Activated CD4-positive, CD25-positive, alpha-beta regulatory T cell (primary cell): Measurements from ENCODE around the gene GRAMD4.
"Not testable (repeated sequence)": the region's sequence is repeated elsewhere in the genome, so short reads cannot be mapped to it uniquely, and the experiment has no call there.

Experiments
- DNase-seq, 4 experiments: peaks; one replicate each; lab custom pipeline; 2025; lab: John Stamatoyannopoulos, UW

GRAMD4 gene

DNA sequence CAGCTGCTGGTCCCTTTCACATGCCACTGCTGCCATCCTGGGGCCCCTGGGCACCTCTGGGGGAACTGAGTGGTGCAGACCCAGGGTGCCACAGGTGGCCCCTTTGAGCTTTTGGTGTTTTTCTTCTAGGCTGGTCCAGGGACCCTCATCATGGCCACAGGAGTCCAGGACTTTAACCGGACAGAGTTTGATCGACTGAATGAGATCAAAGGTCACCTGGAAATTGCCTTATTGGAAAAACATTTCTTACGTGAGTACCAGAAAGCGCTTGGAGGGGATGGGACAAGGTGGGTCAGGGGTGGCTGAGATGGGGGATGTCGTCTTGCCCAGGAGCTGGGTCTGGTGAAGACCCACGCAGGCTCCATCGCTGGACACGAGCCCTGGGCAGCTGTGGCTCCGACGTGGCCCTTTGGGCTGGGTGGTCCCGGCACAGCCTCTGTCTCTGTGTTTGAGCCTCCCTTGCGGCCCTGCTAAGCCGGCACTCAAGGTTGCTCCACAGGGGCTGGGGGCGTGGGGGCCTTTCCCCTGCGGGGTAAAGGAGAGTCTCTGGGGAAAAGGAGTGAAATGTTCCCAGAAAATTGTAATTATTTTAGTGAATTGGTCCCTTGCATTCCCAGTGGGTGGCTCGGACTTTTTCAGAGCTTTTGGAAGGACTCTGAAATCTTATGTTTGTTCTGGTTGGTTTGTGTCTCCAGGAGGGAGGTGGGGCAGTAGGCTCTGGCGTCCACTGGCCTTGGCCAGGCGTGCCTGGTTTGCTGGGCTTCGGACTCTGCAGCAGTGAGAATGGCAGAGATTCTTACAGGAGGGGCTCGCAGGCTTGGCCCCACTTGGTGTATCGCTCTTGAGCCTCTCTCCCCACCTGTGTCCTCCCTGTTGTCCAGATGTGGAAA lies 17.8 kb downstream of the GRAMD4 start:
- no peak for DNase-seq

DNA sequence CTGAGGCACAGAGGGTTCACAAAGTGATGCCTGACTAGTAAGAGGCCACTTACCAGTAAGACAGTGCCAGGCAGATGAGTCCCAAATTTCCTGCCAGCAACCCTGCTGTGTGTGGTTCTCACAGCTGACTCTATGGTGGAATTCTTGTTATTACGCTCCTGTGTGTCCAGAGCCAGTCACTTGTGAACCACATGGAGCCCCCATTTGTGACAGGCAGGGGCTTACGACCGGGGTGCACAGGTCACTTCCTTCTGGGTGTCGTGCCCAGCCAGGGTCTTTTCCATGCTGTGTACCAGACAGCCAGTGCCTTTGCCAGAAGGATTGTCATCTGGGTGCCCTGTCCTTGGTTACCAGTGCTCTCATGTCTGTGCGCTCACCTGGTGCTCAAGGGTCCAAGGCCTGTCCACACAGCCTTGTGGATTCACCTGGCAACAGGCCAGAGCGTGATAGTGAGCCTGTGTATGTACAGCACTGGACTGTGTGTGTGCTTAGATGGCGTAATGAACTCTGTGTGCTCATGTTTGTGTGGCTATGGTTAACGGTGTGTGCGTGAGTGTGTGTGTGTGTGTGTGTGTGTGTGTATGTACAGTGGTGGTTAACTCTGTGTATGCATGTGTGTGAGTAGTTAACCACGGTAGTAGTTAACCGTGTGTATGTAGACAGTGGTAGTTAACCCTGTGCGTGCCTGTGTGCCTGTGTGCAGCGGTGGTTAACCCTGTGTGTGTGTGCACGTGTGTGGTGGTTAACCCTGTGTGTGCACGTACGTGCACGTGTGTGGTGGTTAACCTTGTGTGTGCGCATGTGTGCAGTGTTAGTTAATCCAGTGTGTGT lies 18.6 kb downstream of the GRAMD4 start:
- DNase-seq = no peak

DNA sequence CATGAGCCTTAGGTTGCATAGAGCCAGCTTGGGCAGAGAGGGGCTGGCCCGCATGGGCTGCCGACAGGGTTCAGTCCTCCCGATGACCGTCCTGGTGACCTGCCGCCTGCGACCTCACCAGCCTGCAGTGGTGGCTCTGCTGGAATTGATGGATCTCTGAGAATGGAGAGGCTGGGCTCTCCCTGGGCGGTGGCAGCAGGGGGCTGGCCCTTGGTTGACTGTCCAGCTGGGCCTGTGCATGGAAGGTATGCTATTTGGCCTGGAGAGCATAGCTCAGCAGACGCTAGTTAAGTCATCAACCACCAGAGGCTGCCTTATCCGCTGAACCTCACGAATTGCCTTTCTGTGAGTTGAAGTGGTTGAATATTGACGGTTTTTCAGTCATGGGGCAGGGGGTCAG lies 19.7 kb downstream of the GRAMD4 start:
- DNase-seq = no peak

DNA sequence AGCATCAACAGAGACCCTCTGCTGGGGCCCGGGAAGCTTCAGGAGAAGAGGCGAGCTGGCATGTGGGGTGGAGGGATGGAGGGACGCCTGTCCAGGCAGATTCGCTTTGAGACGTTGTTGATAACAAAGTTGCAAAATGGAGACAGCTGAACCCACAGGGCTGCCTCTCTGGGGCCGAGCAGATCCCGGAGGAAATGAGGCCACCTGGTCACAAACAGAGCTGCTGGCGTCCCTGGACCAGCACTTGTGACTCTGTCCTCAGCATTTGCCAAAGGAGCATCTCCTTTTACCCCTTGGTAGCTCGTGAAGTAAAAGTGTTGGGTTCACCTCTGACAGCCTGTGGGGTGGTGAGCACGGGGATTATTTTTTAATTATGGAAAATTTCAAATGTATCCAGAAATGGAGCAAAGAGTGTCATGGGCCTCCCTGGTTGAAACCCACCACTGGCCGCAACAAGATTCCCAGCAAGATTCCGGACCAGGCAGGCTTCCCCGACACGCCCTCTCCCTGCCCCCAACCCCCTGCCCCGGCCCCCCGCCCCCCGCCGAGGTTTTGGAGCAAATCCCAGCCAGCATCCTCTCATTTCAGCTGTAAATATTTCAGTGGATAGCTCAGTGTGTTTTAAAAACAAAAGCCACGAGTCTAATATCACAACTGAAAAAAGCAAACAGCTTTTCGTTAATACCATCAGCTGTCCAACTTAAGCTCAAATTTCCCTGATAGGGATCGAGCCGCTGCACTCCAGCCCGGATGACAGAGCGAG lies 20.3 kb downstream of the GRAMD4 start:
- no peak for DNase-seq

DNA sequence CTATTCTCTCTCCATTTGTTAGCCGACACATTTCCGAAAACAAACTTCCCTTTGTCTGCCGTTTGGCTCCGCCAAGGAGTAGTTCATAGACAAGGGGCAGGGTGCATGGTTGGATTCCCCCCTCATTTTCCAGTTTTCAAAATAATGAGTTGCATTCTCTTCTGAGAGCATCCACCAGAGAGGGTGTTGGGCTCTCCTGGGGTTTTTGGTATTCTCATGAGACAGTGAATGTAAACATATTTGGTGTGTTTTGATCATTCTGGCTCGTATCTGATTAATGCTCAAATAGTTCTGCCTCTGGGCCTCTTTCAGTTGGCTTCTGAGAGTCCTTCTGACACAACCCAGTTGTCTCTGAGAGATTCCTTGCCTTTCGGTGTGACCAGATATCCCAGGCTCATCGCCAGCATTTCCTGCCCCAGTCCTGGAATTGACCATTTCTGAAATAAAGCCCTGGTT lies 21.7 kb downstream of the GRAMD4 start:
- DNase-seq = no peak

DNA sequence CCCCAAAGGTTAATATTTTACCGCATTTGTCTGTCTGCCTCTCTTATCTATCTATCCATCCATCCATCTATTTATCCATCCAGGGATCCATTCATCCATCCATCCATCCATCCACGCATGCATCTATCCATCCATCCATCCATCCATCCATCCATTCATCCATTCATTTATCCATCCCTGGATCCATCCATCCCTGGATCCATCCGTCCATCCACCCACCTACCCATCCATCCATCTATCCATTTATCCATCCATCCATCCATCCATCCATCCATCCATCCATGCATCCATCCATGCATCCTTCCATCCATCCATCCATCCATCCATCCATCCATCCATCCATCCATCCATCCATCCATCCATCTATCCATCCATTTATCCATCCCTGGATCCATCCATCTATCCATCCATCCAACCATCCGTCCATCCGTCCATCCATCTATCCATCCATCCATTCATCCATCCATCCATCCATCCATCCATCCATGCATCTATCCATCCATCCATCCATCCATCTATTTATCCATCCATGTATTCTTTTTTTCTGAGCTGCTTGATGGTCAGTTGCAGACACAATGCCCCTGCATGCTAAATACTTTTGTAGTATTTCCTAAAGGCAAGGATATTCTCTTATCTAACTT lies 22.8 kb downstream of the GRAMD4 start:
- DNase-seq = not testable (repeated sequence)

DNA sequence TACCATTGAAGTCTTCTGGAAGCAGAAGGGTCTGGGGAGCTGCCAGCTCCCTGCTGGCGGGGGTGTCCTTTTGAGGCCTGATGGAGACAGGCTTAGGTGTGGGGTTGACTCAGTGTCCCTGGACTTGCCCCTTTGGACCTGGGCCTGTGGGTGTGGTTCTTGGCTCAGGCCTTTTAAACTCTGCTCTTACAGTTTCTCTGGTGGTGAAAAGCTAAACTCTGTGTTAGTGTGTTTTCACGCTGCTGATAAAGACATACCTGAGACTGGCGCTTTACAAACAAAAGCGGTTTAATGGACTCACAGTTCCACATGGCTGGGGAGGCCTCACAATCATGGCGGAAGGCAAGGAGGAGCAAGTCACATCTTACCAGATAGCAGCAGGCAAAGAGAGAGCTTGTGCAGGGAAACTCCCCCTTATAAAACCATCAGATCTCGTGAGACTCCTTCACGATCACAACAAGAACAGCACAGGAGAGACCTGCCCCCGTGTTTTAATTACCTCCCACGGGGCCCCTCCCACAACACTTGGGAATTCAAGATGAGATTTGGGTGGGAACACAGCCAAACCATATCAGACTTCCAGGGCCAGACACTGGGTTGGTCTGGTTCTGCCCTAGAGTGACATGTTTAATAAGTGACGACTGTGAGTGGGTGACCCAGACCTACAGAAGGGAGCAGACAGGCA lies 26.5 kb downstream of the GRAMD4 start:
- no peak for DNase-seq

DNA sequence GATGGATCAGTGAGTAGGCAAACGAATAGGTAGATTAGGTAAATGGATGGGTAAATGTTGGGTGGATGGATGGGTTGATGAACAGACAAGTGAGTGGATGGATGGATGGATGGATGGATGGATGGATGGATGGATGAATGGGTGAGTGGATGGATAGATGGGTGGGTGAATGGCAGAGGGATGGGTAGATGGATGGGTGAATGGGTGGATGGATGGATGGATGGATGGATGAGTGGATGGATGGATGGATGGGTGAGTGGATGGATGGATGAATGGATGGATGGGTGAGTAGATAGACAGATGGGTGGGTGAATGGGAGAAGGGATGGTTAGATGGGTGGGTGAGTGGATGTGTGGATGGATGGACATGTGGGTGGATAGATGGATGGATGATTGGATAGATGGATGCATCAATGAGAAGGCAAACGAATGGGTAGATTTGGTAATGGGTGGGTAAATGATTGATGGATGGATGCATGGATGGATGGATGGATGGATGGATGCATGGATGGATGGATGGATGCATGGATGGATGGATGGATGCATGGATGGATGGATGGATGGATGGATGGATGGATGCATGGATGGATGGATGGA lies 28.1 kb downstream of the GRAMD4 start:
- DNase-seq = not testable (repeated sequence)

DNA sequence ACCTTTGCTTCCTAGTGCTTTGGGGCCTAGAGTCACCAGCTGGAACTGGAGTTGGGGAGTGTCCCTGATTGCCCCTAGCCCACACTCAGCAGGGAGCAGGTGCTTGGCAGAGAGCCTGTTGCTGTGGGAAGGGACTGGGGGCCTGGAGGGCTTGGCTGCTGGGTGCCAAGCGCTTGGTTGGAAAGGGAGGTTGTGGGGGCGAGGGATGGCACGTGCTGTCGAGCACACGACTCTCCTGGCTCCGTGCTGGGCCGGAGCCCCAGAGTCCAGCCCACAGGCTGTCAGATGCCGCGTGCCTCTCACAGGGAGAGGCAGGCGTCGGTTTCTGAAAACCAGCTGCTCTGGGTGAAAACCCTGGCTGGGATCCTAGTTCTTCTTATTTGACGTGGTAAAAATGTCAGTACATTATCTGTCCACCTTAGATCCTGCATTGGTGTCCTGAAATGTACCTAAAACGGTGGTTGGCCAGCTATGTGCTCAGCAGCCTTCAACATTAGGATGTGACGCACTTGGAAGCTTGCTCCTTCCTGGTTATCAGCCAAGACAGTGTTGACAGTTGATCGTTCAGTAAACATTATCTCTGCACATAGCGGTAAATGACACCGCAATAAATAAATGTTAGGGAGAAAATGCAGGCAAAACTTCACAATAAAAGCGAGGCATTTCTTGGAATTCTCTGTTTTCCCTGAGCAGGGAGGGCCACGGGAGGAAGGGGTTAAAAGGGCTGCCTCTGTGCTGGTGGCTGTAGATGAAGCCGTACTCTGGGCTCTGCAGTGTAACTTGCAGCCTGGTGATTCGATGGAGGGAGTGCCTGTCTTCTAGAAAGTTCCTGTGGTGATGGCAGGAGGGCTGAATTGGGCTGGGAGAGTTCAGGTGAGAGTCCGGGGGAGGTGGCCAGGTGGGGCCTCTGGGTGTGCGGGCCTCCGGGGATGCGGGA lies 29.2 kb downstream of the GRAMD4 start:
- DNase-seq = no peak

DNA sequence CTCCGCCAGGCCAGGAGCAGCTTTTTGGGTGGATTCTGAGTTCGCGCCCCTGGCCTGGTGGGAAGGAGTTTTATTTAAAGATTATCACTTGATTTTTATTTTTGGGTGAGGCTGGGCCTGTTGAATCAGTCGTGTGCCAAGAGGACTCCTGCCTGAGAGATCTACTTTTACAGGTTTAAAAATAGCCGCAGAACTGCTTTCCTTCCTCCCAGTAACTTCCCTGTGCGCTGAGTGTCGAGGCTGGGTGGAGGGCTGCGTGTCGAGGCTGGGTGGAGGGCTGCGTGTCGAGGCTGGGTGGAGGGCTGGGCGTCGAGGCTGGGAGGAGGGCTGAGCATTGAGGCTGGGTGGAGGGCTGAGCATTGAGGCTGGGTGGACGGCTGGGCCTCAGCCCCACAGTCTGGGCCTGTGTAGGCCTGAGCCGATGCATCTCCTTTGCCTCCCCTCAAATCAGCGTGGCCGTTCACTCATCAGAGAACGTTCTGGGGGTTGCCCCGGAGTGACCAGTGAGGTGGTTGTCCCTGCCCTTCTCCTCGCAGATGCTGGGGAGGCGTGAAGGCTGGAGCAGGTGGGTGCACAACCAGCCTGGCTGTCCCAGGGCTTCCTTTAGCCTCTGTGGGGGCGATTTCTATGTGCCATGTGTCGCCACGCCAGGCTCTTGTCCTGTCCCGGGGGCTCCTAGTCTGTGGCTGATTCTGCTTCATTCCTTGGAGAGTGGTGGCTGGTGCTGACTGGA lies 30.1 kb downstream of the GRAMD4 start:
- DNase-seq = no peak

DNA sequence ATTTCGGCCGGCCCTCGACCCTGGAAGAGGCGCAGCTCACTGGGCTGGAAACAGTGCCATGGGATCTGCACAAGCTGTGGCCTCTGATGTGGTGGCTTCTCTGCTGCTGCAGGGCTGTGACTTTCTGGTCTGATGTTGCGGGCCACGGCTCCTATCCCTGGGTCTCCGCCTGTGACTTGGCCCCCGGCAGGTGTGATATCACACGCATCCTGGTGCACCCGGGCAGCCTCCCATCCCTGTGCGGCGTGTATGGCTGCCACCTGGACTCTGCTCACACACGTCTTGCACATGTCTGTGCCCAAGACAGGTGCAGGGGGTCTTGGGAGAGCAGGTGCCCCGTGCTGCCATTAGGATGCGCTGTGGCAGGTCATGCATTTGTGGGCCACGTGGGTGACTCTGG lies 31.1 kb downstream of the GRAMD4 start:
- no peak for DNase-seq

DNA sequence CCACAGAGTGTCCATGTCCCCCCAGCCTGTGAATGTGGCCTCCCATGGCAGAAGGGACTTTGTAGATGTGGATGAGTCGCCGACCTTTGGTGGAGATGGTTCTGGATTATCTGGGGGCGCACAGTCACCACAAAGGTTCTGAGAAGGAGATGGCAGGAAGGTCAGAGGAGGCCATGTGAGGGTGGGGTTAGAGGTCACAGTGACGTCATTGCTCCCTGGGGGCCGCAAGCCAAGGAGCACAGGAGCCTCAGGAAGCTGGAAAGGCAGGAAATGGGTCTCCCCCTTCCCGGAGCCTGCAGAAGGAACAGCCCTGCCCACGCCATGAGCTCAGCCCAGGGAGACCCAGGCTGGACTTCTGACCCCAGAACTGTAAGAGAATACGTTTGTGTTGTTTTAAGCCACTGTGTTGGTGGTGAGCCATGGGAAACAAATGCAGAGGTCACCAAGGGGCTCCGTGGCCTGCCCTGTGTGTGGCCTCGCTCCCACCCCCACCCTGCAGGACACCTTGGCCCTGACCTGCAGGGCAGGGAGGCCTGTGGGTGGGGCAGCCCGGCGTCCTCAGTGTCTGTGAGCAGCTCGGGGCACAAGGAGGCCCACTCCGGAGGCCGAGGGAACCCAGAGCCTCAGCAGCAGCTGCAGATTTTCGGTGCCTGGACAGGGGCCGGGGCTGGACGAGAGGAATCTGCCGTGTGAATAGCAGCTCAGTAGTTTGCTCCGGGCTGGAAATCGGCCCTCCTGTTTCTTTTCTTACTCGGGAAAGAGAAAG lies 32.1 kb downstream of the GRAMD4 start:
- no peak for DNase-seq

DNA sequence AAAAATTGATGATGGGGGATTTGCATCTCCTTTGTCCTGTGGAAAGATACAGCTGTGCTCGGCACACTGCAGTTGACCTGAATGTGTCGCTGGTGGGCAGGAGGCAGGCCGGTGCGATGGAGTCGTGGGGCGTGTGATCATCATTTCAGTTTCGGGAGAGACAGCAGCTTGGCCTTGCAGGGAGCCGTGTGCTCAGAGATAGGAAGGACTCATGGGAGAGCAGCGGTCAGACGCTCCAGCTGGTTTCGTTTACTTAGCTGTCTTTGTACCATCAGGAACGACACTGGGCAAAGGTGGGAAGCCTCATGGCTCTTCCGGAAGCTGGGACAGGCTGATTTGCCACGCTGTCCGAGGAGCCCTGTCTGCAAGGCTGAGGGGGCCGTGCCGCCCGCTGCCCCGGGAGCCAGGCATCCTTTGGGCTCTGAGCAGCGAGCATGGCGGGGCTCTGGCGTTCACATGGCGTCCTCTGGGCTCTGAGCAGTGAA lies 32.7 kb downstream of the GRAMD4 start:
- DNase-seq = no peak

DNA sequence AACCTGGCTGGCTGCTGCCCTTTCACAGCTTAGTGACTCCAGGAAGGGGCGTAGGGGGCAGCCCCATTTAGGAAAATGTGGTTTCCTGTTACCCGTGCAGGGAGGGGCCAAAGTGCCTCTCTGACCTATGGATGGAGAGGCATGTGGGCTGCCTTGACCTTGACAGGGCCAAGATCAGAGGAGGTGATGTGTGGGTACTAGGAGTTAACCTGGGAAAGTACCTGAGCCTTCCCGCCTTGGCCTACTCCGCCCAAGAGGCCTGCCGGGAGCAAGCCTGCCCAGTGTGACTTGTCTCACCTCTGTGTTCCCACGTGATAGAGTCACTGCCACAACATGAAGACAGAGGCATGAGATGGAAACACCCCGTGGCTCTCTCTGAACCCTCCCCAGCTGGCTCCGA lies 33.4 kb downstream of the GRAMD4 start:
- DNase-seq = no peak

DNA sequence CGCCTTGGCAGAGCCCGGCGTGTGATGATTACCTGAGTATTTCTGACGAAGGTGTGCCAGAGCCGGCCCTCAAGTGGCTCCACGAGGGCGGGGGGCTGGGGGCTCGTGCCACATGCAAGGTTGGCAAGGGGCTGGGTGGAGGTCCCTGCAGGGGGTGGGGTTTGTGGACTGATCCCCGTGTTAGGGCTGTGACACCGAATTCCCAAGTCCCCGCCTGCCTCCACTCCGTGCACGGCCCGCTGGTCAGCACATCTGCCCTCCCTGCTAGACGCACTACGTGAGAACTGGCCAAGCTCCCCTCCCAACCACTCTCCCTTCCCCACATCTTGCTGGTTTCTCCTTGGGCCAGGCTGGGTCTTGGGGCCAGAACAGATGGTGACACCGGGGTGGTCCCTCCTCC lies 34.2 kb downstream of the GRAMD4 start:
- no peak for DNase-seq

DNA sequence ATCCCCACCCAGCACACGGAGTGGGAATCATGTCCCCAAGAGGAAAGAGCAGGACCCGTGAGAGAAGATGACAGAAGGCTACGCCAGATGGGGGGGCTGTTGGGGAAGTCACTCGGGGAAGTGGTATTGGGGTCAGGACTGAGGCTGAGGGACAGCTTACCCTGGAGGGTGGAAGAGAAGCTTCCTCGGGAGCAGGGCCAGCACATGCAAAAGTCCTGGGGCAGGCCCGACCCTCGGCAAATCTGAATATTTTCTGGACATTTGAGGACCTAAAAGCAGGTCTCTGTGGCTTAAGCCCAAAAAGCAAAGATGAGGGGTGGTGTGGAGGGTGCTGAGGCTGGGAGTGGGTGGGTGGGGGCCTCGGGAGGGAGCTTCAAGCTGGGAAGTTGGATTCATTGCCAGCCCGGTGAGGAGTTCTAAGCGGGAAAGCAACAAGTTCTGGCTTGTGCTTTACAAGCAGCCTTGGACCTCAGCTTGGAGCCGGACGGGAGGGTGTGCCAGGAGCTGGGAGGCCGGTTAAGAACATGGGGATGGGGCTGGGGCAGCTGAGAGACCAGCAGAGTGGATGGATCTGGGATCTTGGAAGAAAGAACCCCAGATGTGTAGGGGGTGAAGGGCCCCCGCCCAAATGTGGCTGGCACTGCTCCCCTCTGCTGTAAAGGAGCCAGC lies 34.9 kb downstream of the GRAMD4 start:
- DNase-seq = no peak

DNA sequence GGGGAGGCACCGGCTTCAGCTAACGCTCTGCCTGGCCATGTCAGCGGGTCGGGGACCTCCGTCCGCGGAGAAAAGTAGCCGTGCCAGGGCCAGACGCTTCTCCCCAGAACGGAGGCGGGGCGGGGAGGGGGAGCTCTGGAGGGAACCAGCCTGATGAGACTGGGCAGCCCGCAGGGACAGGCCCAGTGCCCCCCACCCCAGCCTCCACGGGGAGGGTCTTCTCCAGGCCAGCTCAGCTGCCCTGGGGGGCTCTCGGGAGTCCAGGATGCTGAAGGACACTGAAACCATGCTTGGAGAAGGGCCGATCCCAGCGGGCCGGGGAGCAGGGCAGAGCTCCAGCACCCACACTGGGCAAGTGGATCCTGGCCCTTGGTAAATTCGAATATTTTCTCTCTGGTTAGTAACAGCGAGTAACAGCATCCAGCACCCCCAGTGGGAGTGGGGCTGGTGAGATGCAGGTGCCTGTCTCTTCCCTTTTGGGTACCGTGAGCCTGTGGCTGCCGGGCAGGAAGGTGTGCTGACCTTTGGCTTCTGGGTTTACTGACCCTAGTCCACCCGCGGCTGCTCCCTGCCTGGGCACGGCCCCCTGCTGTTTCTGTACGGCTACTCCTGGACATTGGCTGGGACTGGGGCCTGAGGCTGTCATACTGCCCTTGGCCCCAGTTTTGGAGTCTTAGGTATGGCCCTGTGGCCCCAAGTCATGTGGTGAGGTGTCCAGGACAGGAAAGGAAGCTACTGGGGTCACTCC lies 35.8 kb downstream of the GRAMD4 start:
- DNase-seq = no peak
